Measurements from ENCODE around the gene ANKRD13B.

ANKRD13B gene

GRCh38 chr17:29661213-29661612 lies 68.3 kb downstream of the ANKRD13B start:
- no peak for DNase-seq (ENCODE audit: extremely low read depth, low read depth)
- TF ChIP-seq CTCF (IDR thresholded peaks at IDR 0.05; ENCODE audit: low read depth, low read length), result no peak

- TF ChIP-seq CTCF (IDR thresholded peaks at IDR 0.05; ENCODE audit: low read depth, low read length), result no peak
- no peak for DNase-seq (ENCODE audit: extremely low read depth, low read depth)
Measured at GRCh38 chr17:29663155-29663554, 70.2 kb downstream of the ANKRD13B start.

Data from AG09319 (cell line).